CD14-positive monocyte (primary cell): ENCODE results near the gene PCDH15. TPM values are rescaled to one million over a fixed set of nuclear protein-coding genes. Genes with fewer than 3 reads are reported as not detected.

Experiments used
- DNase-seq, 3 donors: peaks; one replicate each; pipeline ENCODE4 v3.0.0-alpha.2; 2011 to 2022
- H2AFZ ChIP-seq: 2 replicates; pipeline ENCODE4 v1.6.0; 2012; ENCODE audit warnings: mild to moderate bottlenecking, low read depth, low read length, inconsistent platforms; ENCODE audit not compliant: insufficient read depth, poor library complexity, severe bottlenecking
- H3K27ac ChIP-seq, 2 donors: 1 replicate in 1 of 2; 2 replicates in 1 of 2; pipeline ENCODE4 v1.5.1; 2012 to 2013; ENCODE audit warnings: low read length in 2 of 2, control low read depth in 1 of 2, inconsistent platforms in 1 of 2, low read depth in 1 of 2, mild to moderate bottlenecking in 1 of 2
- H3K27me3 ChIP-seq, 2 donors: one replicate each; pipeline versions ENCODE4 v1.6.0 to v1.6.1; 2011 to 2013; ENCODE audit warnings: low read length in 2 of 2; ENCODE audit not compliant: control insufficient read depth in 2 of 2, insufficient read depth in 2 of 2
- H3K36me3 ChIP-seq, 2 donors: replicated peaks in 1 of 2; 1 replicate in 1 of 2; 2 replicates in 1 of 2; pipeline versions ENCODE4 v1.5.1 to v1.6.1; 2012 to 2013; ENCODE audit warnings: low read length in 2 of 2, control low read depth in 1 of 2, inconsistent platforms in 1 of 2, mild to moderate bottlenecking in 1 of 2; ENCODE audit not compliant: insufficient read depth in 2 of 2, control insufficient read depth in 1 of 2
- H3K4me1 ChIP-seq, 2 donors: 1 replicate in 1 of 2; 2 replicates in 1 of 2; pipeline versions ENCODE4 v1.5.1 to v1.6.1; 2012 to 2013; ENCODE audit warnings: low read length in 2 of 2, control low read depth in 1 of 2, inconsistent platforms in 1 of 2, mild to moderate bottlenecking in 1 of 2, moderate library complexity in 1 of 2; ENCODE audit not compliant: insufficient read depth in 2 of 2, control insufficient read depth in 1 of 2
- H3K4me2 ChIP-seq: replicated peaks from 2 replicates; pipeline ENCODE3; 2012; ENCODE audit warnings: low read length, moderate library complexity, mild to moderate bottlenecking; ENCODE audit not compliant: poor library complexity, severe bottlenecking; ENCODE audit errors: extremely low read depth
- H3K4me3 ChIP-seq, 3 experiments: fragments of 200-600 bp in 1 of 3; sonication (generic) in 1 of 3; replicated peaks in 1 of 3; 1 replicate in 2 of 3; 2 replicates in 1 of 3; pipeline ENCODE4 v1.5.1; 2011 to 2013; ENCODE audit warnings: low read length in 3 of 3, mild to moderate bottlenecking in 3 of 3, control low read depth in 2 of 3, low read depth in 2 of 3, inconsistent platforms in 1 of 3, moderate library complexity in 1 of 3
- H3K79me2 ChIP-seq: 2 replicates; pipeline ENCODE4 v1.6.0; 2012; ENCODE audit warnings: mild to moderate bottlenecking, control low read depth, inconsistent platforms, low read length, moderate library complexity; ENCODE audit not compliant: insufficient read depth
- H3K9ac ChIP-seq: 2 replicates; pipeline ENCODE4 v1.6.0; 2017; ENCODE audit warnings: low read length, mild to moderate bottlenecking; ENCODE audit not compliant: insufficient read depth, poor library complexity, severe bottlenecking
- H3K9me3 ChIP-seq, 2 donors: replicated peaks in 1 of 2; 1 replicate in 1 of 2; 2 replicates in 1 of 2; pipeline versions ENCODE4 v1.5.1 to v1.6.1; 2012 to 2013; ENCODE audit warnings: low read length in 2 of 2, control low read depth in 1 of 2; ENCODE audit not compliant: control insufficient read depth in 1 of 2, insufficient read depth in 1 of 2
- H4K20me1 ChIP-seq: 2 replicates; pipeline ENCODE4 v1.6.0; 2012; ENCODE audit warnings: mild to moderate bottlenecking, low read length, control low read depth, moderate library complexity; ENCODE audit not compliant: insufficient read depth
- H3K27ac Mint-ChIP-seq, 7 donors: one replicate each; pipeline ENCODE4 v1.8.0; 2020; ENCODE audit warnings: mild to moderate bottlenecking in 7 of 7, mixed read lengths in 7 of 7, moderate library complexity in 6 of 7, inconsistent platforms in 2 of 7
- H3K27me3 Mint-ChIP-seq, 3 donors: one replicate each; pipeline ENCODE4 v1.8.0; 2021 to 2022; ENCODE audit warnings: low read depth in 3 of 3, mild to moderate bottlenecking in 3 of 3, mixed read lengths in 3 of 3, moderate library complexity in 3 of 3, inconsistent platforms in 1 of 3
- H3K36me3 Mint-ChIP-seq, 2 donors: one replicate each; pipeline ENCODE4 v1.8.0; 2020; ENCODE audit warnings: mixed read lengths in 2 of 2, inconsistent platforms in 1 of 2, mild to moderate bottlenecking in 1 of 2
- H3K4me1 Mint-ChIP-seq: one replicate; pipeline ENCODE4 v1.8.0; 2020; ENCODE audit warnings: mild to moderate bottlenecking, mixed read lengths
- H3K4me3 Mint-ChIP-seq, 2 donors: one replicate each; pipeline ENCODE4 v1.8.0; 2020; ENCODE audit warnings: mild to moderate bottlenecking in 2 of 2, mixed read lengths in 2 of 2, moderate library complexity in 1 of 2
- H3K9me3 Mint-ChIP-seq, 7 donors: one replicate each; pipeline ENCODE4 v1.8.0; 2020 to 2022; ENCODE audit warnings: mixed read lengths in 7 of 7, mild to moderate bottlenecking in 6 of 7, moderate library complexity in 6 of 7, inconsistent platforms in 2 of 7
- CTCF ChIP-seq: fragments of 200-600 bp; IDR thresholded peaks from one replicate; pipeline ENCODE4 v1.8.0; 2022; ENCODE audit warnings: antibody characterized with exemption, mild to moderate bottlenecking
- WGBS: methylation state at CpG from one replicate; pipeline ENCODE4 v1.1.5; 2013; ENCODE audit warnings: missing lambda C conversion rate; ENCODE audit not compliant: insufficient coverage; 5-methylcytosine and 5-hydroxymethylcytosine counted together
- intact Hi-C, 2 donors: fragments of 100-400 bp; cut with micrococcal nuclease; formaldehyde crosslinking; loops; one replicate each; pipeline versions ENCODE4 v1.15.0 to v1.15.1; 2023
- polyA plus RNA-seq, 3 donors: library from polyadenylated mRNA; depleted of rRNA in 1 of 3; unstranded in 2 of 3; stranded (reverse) in 1 of 3; fragments of 300-500 nt in 2 of 3; fragments of >200 nt in 1 of 3; fragmentation: Illumina TruSeq in 2 of 3; gene quantifications; 1 replicate in 2 of 3; 2 replicates in 1 of 3; pipeline ENCODE4 v1.2.3, GENCODE V29; 2012 to 2021

The PCDH15 gene
- polyA plus RNA-seq, 3 donors: not detected

GRCh38 chr10:54554028-54554427 lies 247.0 kb downstream of the PCDH15 start:
- no peak overlapping the region for H3K4me2 ChIP-seq
- Mint-ChIP-seq H3K4me1 (no peaks in the 10 kb centered on the region), H3K27me3 (no peaks in the 10 kb centered on the region), H3K4me3 (no peak overlapping the region), H3K9me3 (peaks cover 0 to 3% (median 0%) of the 10 kb centered on the region in 7 donors), H3K36me3 (no peaks in the 10 kb centered on the region), H3K27ac (no peak overlapping the region)
- no peak for TF ChIP-seq CTCF
- H3K4me1 ChIP-seq: no peaks in the 10 kb centered on the region
- no peaks in the 10 kb centered on the region for H3K36me3 ChIP-seq
- H3K79me2 ChIP-seq: no peaks in the 10 kb centered on the region
- DNase-seq: no peak
- H3K27ac ChIP-seq: no peak overlapping the region
- H2AFZ ChIP-seq: no peak overlapping the region
- H3K4me3 ChIP-seq: no peak overlapping the region
- no peak overlapping the region for H3K9ac ChIP-seq
- no peaks in the 10 kb centered on the region for H3K27me3 ChIP-seq
- no CpG with 5 or more reads among the region's 2 CpGs for WGBS
- intact Hi-C loops: no loop called here
- H3K9me3 ChIP-seq: no peaks in the 10 kb centered on the region
- no peaks in the 10 kb centered on the region for H4K20me1 ChIP-seq

GRCh38 chr10:54550016-54550415 lies 251.0 kb downstream of the PCDH15 start:
- Mint-ChIP-seq H3K27ac (no peak overlapping the region), H3K4me3 (no peak overlapping the region), H3K9me3 (peaks cover 0 to 3% (median 0%) of the 10 kb centered on the region in 7 donors), H3K4me1 (no peaks in the 10 kb centered on the region), H3K36me3 (no peaks in the 10 kb centered on the region), H3K27me3 (no peaks in the 10 kb centered on the region)
- no peaks in the 10 kb centered on the region for H3K79me2 ChIP-seq
- DNase-seq: no peak
- H3K4me1 ChIP-seq: no peaks in the 10 kb centered on the region
- H3K9me3 ChIP-seq: no peaks in the 10 kb centered on the region
- no peaks in the 10 kb centered on the region for H3K36me3 ChIP-seq
- TF ChIP-seq CTCF: no peak
- no peaks in the 10 kb centered on the region for H3K27me3 ChIP-seq
- H4K20me1 ChIP-seq: no peaks in the 10 kb centered on the region
- WGBS: no CpG with 5 or more reads among the region's 3 CpGs
- H3K4me2 ChIP-seq: no peak overlapping the region
- intact Hi-C loops: no loop called here
- H3K4me3 ChIP-seq: no peak overlapping the region
- H2AFZ ChIP-seq: no peak overlapping the region
- no peak overlapping the region for H3K27ac ChIP-seq
- no peak overlapping the region for H3K9ac ChIP-seq
